Retinal pigment epithelial cell (primary cell): ENCODE measurements around the gene SETD2.
"Not testable (repeated sequence)": the region's sequence is repeated elsewhere in the genome, so short reads cannot be mapped to it uniquely, and the experiment has no call there.

Experiments used
- DNase-seq: peaks from one replicate; pipeline ENCODE4 v3.0.0-alpha.2; 2010; ENCODE audit warnings: low read depth
- H3K4me3 ChIP-seq: 2 replicates; pipeline ENCODE4 v1.5.1; 2011; ENCODE audit warnings: mild to moderate bottlenecking, low read length, control low read depth, moderate library complexity
- CTCF ChIP-seq: conservative IDR thresholded peaks from 2 replicates; pipeline ENCODE4 v1.5.1; 2011; ENCODE audit warnings: low read depth, low read length, control low read depth, inconsistent platforms

SETD2 gene

GRCh38 chr3:47047673-47048072, 116.2 kb downstream of the SETD2 start:
- no peak overlapping the region for H3K4me3 ChIP-seq
- no peak for TF ChIP-seq CTCF
- DNase-seq: no peak

- TF ChIP-seq CTCF: no peak
- no peak for DNase-seq
- H3K4me3 ChIP-seq: no peak overlapping the region
These were observed 116.8 kb downstream of the SETD2 start for GRCh38 chr3:47047069-47047468.

- H3K4me3 ChIP-seq: no peak overlapping the region
- no peak for DNase-seq
- no peak for TF ChIP-seq CTCF
These were observed 121.6 kb downstream of the SETD2 start for GRCh38 chr3:47042231-47042791.

GRCh38 chr3:47041114-47041513, 122.8 kb downstream of the SETD2 start:
- no peak for DNase-seq
- TF ChIP-seq CTCF: no peak
- no peak overlapping the region for H3K4me3 ChIP-seq

- not testable (repeated sequence) for DNase-seq, H3K4me3 ChIP-seq
These were observed 126.6 kb downstream of the SETD2 start for GRCh38 chr3:47037302-47037701.

GRCh38 chr3:47036145-47036544, 127.8 kb downstream of the SETD2 start:
- TF ChIP-seq CTCF: no peak
- DNase-seq: no peak
- no peak overlapping the region for H3K4me3 ChIP-seq

- peak; percentile 36 for DNase-seq
- no peak for TF ChIP-seq CTCF
- H3K4me3 ChIP-seq: no peak overlapping the region
These were observed 128.3 kb downstream of the SETD2 start for GRCh38 chr3:47035645-47036044.
